Nephron progenitor cell (in vitro differentiated cells): Measurements from ENCODE around the gene SPINDOC.

Experiments used
- DNase-seq: peaks from one replicate; pipeline ENCODE4 v3.0.0; 2021
- H3K27ac Mint-ChIP-seq: 2 replicates; pipeline ENCODE4 v1.8.0; 2021; ENCODE audit warnings: mild to moderate bottlenecking, moderate library complexity, mixed read lengths
- H3K27me3 Mint-ChIP-seq: 2 replicates; pipeline ENCODE4 v1.8.0; 2021; ENCODE audit warnings: mild to moderate bottlenecking, low read depth, mixed read lengths; ENCODE audit not compliant: poor library complexity
- H3K36me3 Mint-ChIP-seq: 2 replicates; pipeline ENCODE4 v1.8.0; 2021; ENCODE audit warnings: low read depth, mixed read lengths
- H3K4me1 Mint-ChIP-seq: 2 replicates; pipeline ENCODE4 v1.8.0; 2021; ENCODE audit warnings: mixed read lengths
- H3K4me3 Mint-ChIP-seq: 2 replicates; pipeline ENCODE4 v1.8.0; 2021; ENCODE audit warnings: mild to moderate bottlenecking, moderate library complexity, mixed read lengths
- H3K9me3 Mint-ChIP-seq: 2 replicates; pipeline ENCODE4 v1.8.0; 2021; ENCODE audit warnings: mild to moderate bottlenecking, moderate library complexity, mixed read lengths
- CTCF ChIP-seq: fragments of 200-600 bp; sonication (generic); IDR thresholded peaks from 2 replicates; pipeline ENCODE4 v1.5.0; 2021; ENCODE audit warnings: antibody characterized with exemption

The SPINDOC gene

GRCh38 chr11:63826471-63827190 lies 13.4 kb downstream of the SPINDOC start:
- Mint-ChIP-seq H3K4me3 (no peak overlapping the region), H3K4me1 (peaks cover 27% of the 10 kb centered on the region), H3K9me3 (no peaks in the 10 kb centered on the region), H3K27ac (peak overlapping the region; percentile 61), H3K36me3 (peaks cover 45% of the 10 kb centered on the region), H3K27me3 (peaks cover 2% of the 10 kb centered on the region)
- DNase-seq: no peak
- TF ChIP-seq CTCF: no peak

- H3K4me1 Mint-ChIP-seq: peaks cover 10% of the 10 kb centered on the region
- peak overlapping the region; percentile 74 for H3K27ac Mint-ChIP-seq
- H3K36me3 Mint-ChIP-seq: peaks cover 16% of the 10 kb centered on the region
- no peak overlapping the region for H3K4me3 Mint-ChIP-seq
- peak; percentile 39 for DNase-seq
- H3K27me3 Mint-ChIP-seq: peaks cover 2% of the 10 kb centered on the region
- H3K9me3 Mint-ChIP-seq: no peaks in the 10 kb centered on the region
- TF ChIP-seq CTCF: no peak
Observed at GRCh38 chr11:63829823-63830489, 16.7 kb downstream of the SPINDOC start.

- no peak for TF ChIP-seq CTCF
- H3K4me1 Mint-ChIP-seq: peaks cover 18% of the 10 kb centered on the region
- H3K27me3 Mint-ChIP-seq: no peaks in the 10 kb centered on the region
- H3K36me3 Mint-ChIP-seq: peaks cover 5% of the 10 kb centered on the region
- no peak overlapping the region for H3K27ac Mint-ChIP-seq
- no peaks in the 10 kb centered on the region for H3K9me3 Mint-ChIP-seq
- no peak overlapping the region for H3K4me3 Mint-ChIP-seq
- no peak for DNase-seq
Observed at GRCh38 chr11:63831326-63831725, 18.1 kb downstream of the SPINDOC start.

GRCh38 chr11:63832336-63832735 lies 19.1 kb downstream of the SPINDOC start:
- Mint-ChIP-seq H3K4me3 (no peak overlapping the region), H3K9me3 (no peaks in the 10 kb centered on the region), H3K36me3 (peaks cover 4% of the 10 kb centered on the region), H3K27me3 (no peaks in the 10 kb centered on the region), H3K4me1 (peaks cover 25% of the 10 kb centered on the region), H3K27ac (no peak overlapping the region)
- DNase-seq: no peak
- no peak for TF ChIP-seq CTCF

GRCh38 chr11:63833048-63833447 lies 19.8 kb downstream of the SPINDOC start:
- no peak for DNase-seq
- Mint-ChIP-seq H3K36me3 (peaks cover 4% of the 10 kb centered on the region), H3K4me1 (peaks cover 32% of the 10 kb centered on the region), H3K4me3 (peak overlapping the region; percentile 13), H3K9me3 (no peaks in the 10 kb centered on the region), H3K27ac (no peak overlapping the region), H3K27me3 (no peaks in the 10 kb centered on the region)
- no peak for TF ChIP-seq CTCF
